HL-60/S4 treated with phorbol 12-myristate 13-acetate at 8.2 ng/mL for 4 days and 3 days (cell line): ENCODE data around the gene ARL15.

Source experiments
- in situ Hi-C: fragments of 300-500 bp; cut with MboI; formaldehyde crosslinking; loops from 2 replicates; pipeline ENCODE4 v1.15.0; 2022; ENCODE audit warnings: low sequenced_read_pairs

Gene ARL15

GRCh38 chr5:54214722-54215121, 95.7 kb downstream of the ARL15 start:
- in situ Hi-C loops = no loop called here

- in situ Hi-C loops = no loop called here
Measured at GRCh38 chr5:54212331-54212730, 98.0 kb downstream of the ARL15 start.

- in situ Hi-C loops = no loop called here
Measured at GRCh38 chr5:54211912-54212311, 98.5 kb downstream of the ARL15 start.

GRCh38 chr5:54207566-54207965, 102.8 kb downstream of the ARL15 start:
- in situ Hi-C loops = no loop called here

GRCh38 chr5:54206580-54207229, 103.7 kb downstream of the ARL15 start:
- in situ Hi-C loops = no loop called here

- in situ Hi-C loops = no loop called here
Measured at GRCh38 chr5:54205918-54206317, 104.5 kb downstream of the ARL15 start.

- in situ Hi-C loops = no loop called here
Measured at GRCh38 chr5:54205453-54205852, 104.9 kb downstream of the ARL15 start.

- in situ Hi-C loops = no loop called here
Measured at GRCh38 chr5:54197018-54197417, 113.4 kb downstream of the ARL15 start.

- in situ Hi-C loops = no loop called here
Measured at GRCh38 chr5:54195701-54196100, 114.7 kb downstream of the ARL15 start.

GRCh38 chr5:54194318-54194717, 116.1 kb downstream of the ARL15 start:
- in situ Hi-C loops = no loop called here

- in situ Hi-C loops = no loop called here
Measured at GRCh38 chr5:54187694-54188093, 122.7 kb downstream of the ARL15 start.

- in situ Hi-C loops = no loop called here
Measured at GRCh38 chr5:54186912-54187445, 123.4 kb downstream of the ARL15 start.

GRCh38 chr5:54186108-54186507, 124.3 kb downstream of the ARL15 start:
- in situ Hi-C loops = no loop called here

- in situ Hi-C loops = no loop called here
Measured at GRCh38 chr5:54184806-54185205, 125.6 kb downstream of the ARL15 start.

- in situ Hi-C loops = no loop called here
Measured at GRCh38 chr5:54180630-54181031, 129.7 kb downstream of the ARL15 start.

GRCh38 chr5:54178991-54179390, 131.4 kb downstream of the ARL15 start:
- in situ Hi-C loops = no loop called here

- in situ Hi-C loops = no loop called here
Measured at GRCh38 chr5:54178207-54178606, 132.2 kb downstream of the ARL15 start.

GRCh38 chr5:54177058-54177457, 133.3 kb downstream of the ARL15 start:
- in situ Hi-C loops = no loop called here

GRCh38 chr5:54176066-54176830, 134.1 kb downstream of the ARL15 start:
- in situ Hi-C loops = no loop called here

GRCh38 chr5:54173251-54173650, 137.1 kb downstream of the ARL15 start:
- in situ Hi-C loops = no loop called here

- in situ Hi-C loops = no loop called here
Measured at GRCh38 chr5:54171645-54172384, 138.6 kb downstream of the ARL15 start.

GRCh38 chr5:54165687-54166086, 144.7 kb downstream of the ARL15 start:
- in situ Hi-C loops = no loop called here
